GM12892 (cell line): ENCODE data around the gene SOX4.

Experiments
- POLR2A ChIP-seq: IDR thresholded peaks from 2 replicates; pipeline ENCODE4 v1.6.1; 2011; ENCODE audit warnings: low read depth, low read length, control low read depth
- POLR2AphosphoS5 ChIP-seq: IDR thresholded peaks from 2 replicates; pipeline ENCODE4 v1.6.1; 2011; ENCODE audit warnings: low read depth, low read length, control low read depth
- TAF1 ChIP-seq: IDR thresholded peaks from 2 replicates; pipeline ENCODE4 v1.6.1; 2011; ENCODE audit warnings: low read depth, mild to moderate bottlenecking, control low read depth, low read length, borderline replicate concordance

DNA sequence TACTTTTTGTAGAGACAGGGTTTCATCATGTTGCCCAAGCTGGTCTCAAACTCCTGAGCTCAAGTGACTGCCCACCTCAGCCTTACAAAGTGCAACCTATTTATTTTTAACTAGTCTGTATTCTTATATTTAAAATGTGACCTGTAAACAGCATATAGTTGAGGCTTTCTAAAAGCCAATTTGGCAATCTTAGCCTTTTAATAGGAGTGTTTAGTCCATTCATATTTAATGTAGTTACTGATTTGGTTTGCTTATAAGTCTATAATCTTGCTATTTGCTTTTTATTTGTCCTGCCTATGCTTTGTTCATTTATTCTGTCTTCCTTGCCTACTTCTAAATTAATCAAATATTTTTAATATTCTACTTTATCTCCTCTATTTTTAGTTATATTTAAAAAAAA lies 15.0 kb upstream of the SOX4 start:
- TF ChIP-seq POLR2A (no peak), POLR2AphosphoS5 (no peak), TAF1 (no peak)
